ENCODE results near the gene COL28A1.

The COL28A1 gene

GRCh38 chr7:7535691-7536090 is at the start of gene COL28A1:
TSS of gene COL28A1 (minus strand) at chr7:7535873. CDS start at chr7:7532875, 2,998 bp downstream.
- no peak for DNase-seq (ENCODE audit: low read depth, low spot score)

GRCh38 chr7:7584653-7585052 is 49.0 kb upstream of the COL28A1 start:
- DNase-seq (ENCODE audit: low read depth, low spot score), result no peak

- no peak for DNase-seq (ENCODE audit: low read depth, low spot score)
These were observed 48.1 kb upstream of the COL28A1 start for GRCh38 chr7:7583731-7584130.

- DNase-seq (ENCODE audit: low read depth, low spot score), result no peak
These were observed 46.9 kb upstream of the COL28A1 start for GRCh38 chr7:7582596-7582995.

- DNase-seq (ENCODE audit: low read depth, low spot score), result no peak
These were observed 46.0 kb upstream of the COL28A1 start for GRCh38 chr7:7581531-7582179.

GRCh38 chr7:7579638-7580037 is 44.0 kb upstream of the COL28A1 start:
- DNase-seq (ENCODE audit: low read depth, low spot score), result no peak

GRCh38 chr7:7577888-7578287 is 42.2 kb upstream of the COL28A1 start:
- DNase-seq (ENCODE audit: low read depth, low spot score), result no peak

GRCh38 chr7:7576344-7576743 is 40.7 kb upstream of the COL28A1 start:
- DNase-seq (ENCODE audit: low read depth, low spot score), result no peak

GRCh38 chr7:7573701-7574100 is 38.0 kb upstream of the COL28A1 start:
- DNase-seq (ENCODE audit: low read depth, low spot score), result no peak

GRCh38 chr7:7570584-7570983 is 34.9 kb upstream of the COL28A1 start:
- DNase-seq (ENCODE audit: low read depth, low spot score), result no peak

GRCh38 chr7:7569615-7570014 is 33.9 kb upstream of the COL28A1 start:
- DNase-seq (ENCODE audit: low read depth, low spot score), result no peak

GRCh38 chr7:7569081-7569527 is 33.4 kb upstream of the COL28A1 start:
- DNase-seq (ENCODE audit: low read depth, low spot score), result no peak

GRCh38 chr7:7568553-7568952 is 32.9 kb upstream of the COL28A1 start:
- DNase-seq (ENCODE audit: low read depth, low spot score), result no peak

- DNase-seq (ENCODE audit: low read depth, low spot score), result no peak
These were observed 32.3 kb upstream of the COL28A1 start for GRCh38 chr7:7567898-7568531.

- peak; percentile 66 for DNase-seq (ENCODE audit: low read depth, low spot score)
These were observed 31.3 kb upstream of the COL28A1 start, which contains the start of gene MIOS for GRCh38 chr7:7566651-7567611. TSS of gene MIOS (plus strand) at chr7:7566884. CDS start at chr7:7572476, 5,592 bp downstream.

- no peak for DNase-seq (ENCODE audit: low read depth, low spot score)
These were observed 30.3 kb upstream of the COL28A1 start for GRCh38 chr7:7565746-7566650.

- no peak for DNase-seq (ENCODE audit: low read depth, low spot score)
These were observed 29.5 kb upstream of the COL28A1 start for GRCh38 chr7:7565018-7565680.

GRCh38 chr7:7564323-7564780 is 28.7 kb upstream of the COL28A1 start:
- DNase-seq (ENCODE audit: low read depth, low spot score), result no peak

- DNase-seq (ENCODE audit: low read depth, low spot score), result no peak
These were observed 28.1 kb upstream of the COL28A1 start for GRCh38 chr7:7563813-7564212.

GRCh38 chr7:7563269-7563668 is 27.6 kb upstream of the COL28A1 start:
- DNase-seq (ENCODE audit: low read depth, low spot score), result no peak

All from activated CD4-positive, CD25-positive, alpha-beta regulatory T cell treated with anti-CD3 and anti-CD28 coated beads, Interleukin-2, amount 50 U/mL, for 16 hours (primary cell).